Uterus (tissue), 4 donors: ENCODE results near the gene BLTP3A. TPM values are rescaled to one million over a fixed set of nuclear protein-coding genes. Genes with fewer than 3 reads are reported as not detected.
A peak's percentile ranks its signal among the peaks of the same experiment; 100 is the strongest.
"Not testable (repeated sequence)": the region's sequence is repeated elsewhere in the genome, so short reads cannot be mapped to it uniquely, and the experiment has no call there.

Source experiments
- DNase-seq, 2 donors: peaks; one replicate each; pipeline ENCODE4 v3.0.0-alpha.2; 2019 to 2020
- H3K27ac ChIP-seq, 2 donors: fragments of 200-600 bp; sonication (generic); 1 replicate in 1 of 2; 2 replicates in 1 of 2; pipeline ENCODE4 v1.5.1; 2016 to 2018
- H3K27me3 ChIP-seq, 2 donors: fragments of 200-600 bp; sonication (generic); one replicate each; pipeline ENCODE4 v1.5.1; 2018 to 2019; ENCODE audit warnings: control low read depth in 1 of 2
- H3K36me3 ChIP-seq, 2 donors: fragments of 200-600 bp; sonication (generic); one replicate each; pipeline ENCODE4 v1.5.1; 2019; ENCODE audit warnings: control low read depth in 1 of 2
- H3K4me1 ChIP-seq, 2 donors: fragments of 200-600 bp; sonication (generic); one replicate each; pipeline ENCODE4 v1.5.1; 2018 to 2019; ENCODE audit warnings: control low read depth in 1 of 2
- H3K4me3 ChIP-seq, 2 donors: fragments of 200-600 bp; sonication (generic); 1 replicate in 1 of 2; 2 replicates in 1 of 2; pipeline ENCODE4 v1.5.1; 2018 to 2019; ENCODE audit warnings: mild to moderate bottlenecking in 1 of 2
- H3K9me3 ChIP-seq, 2 donors: fragments of 200-600 bp; sonication (generic); one replicate each; pipeline ENCODE4 v1.5.1; 2019; ENCODE audit warnings: control low read depth in 1 of 2
- POLR2A ChIP-seq, 2 donors: fragments of 450-650 bp; IDR thresholded peaks; one replicate each; pipeline ENCODE4 v1.6.1; 2016; ENCODE audit warnings: antibody characterized with exemption in 2 of 2, mild to moderate bottlenecking in 1 of 2, moderate library complexity in 1 of 2
- intact Hi-C: fragments of 100-400 bp; cut with DNase I; formaldehyde crosslinking; loops from one replicate; pipeline ENCODE4 v1.15.1; 2023; ENCODE audit warnings: low total_unique reads
- total RNA-seq, 4 donors: library from RNA; depleted of rRNA in 3 of 4; stranded (reverse); fragments of >200 nt in 3 of 4; gene quantifications; one replicate each; pipeline versions ENCODE4 v1.1.0 to v1.2.4, GENCODE V29; 2014 to 2023
- TF ChIP-seq, protein P1 (sequence below), 4 experiments: fragments of 200-600 bp in 2 of 4; fragments of 450-650 bp in 2 of 4; sonication (generic) in 2 of 4; IDR thresholded peaks; one replicate each; pipeline ENCODE4 v1.5.1; 2016 to 2019; ENCODE audit warnings: antibody characterized with exemption in 4 of 4, mild to moderate bottlenecking in 2 of 4, moderate library complexity in 1 of 4
- donor health status: DM: yes; HTN: yes; CAD: no.

The BLTP3A gene
- total RNA-seq, 4 donors from 2014 or later = 2.1 to 16.2 (median 6.6) TPM

DNA sequence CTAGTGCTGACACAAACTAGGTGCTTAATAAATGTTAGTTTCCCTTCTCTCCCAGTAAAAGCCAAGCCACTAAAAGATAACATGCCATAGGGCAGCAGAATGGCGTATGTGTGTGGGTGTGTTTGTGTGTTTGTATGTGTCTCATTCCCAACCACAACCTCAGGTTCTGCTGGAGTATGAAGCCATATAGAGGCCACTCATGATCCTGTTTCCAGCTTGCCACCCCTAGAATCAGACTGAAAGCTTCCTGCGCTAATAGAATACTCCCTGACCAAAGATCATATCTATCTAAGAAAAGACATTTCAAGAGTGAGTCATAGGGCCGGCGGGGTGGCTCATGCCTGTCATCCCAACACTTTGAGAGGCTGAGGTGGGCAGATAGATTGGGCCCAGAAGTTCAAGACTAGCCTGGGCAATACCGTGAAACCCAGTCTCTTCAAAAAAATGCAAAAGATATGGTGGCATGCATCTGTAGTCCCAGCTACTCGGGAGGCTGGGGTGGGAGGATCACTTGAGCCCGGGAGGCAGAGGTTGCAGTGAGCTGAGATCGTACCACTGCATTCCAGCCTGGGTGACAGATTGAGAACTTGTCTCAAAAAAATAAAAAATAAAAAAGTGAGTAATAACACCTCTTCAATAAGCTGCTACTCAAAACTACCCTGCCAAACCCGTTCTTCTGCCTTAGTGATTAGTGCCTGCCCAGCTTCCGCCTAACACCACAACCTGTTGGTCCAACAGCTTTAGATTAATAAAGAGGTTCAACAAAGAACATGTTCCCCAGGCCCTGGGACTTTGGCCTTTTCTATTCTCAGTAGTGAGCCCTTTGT lies 46.4 kb upstream of the BLTP3A start:
- no peak for TF ChIP-seq POLR2A (IDR thresholded peaks at IDR 0.05)
- TF ChIP-seq, protein P1, sequence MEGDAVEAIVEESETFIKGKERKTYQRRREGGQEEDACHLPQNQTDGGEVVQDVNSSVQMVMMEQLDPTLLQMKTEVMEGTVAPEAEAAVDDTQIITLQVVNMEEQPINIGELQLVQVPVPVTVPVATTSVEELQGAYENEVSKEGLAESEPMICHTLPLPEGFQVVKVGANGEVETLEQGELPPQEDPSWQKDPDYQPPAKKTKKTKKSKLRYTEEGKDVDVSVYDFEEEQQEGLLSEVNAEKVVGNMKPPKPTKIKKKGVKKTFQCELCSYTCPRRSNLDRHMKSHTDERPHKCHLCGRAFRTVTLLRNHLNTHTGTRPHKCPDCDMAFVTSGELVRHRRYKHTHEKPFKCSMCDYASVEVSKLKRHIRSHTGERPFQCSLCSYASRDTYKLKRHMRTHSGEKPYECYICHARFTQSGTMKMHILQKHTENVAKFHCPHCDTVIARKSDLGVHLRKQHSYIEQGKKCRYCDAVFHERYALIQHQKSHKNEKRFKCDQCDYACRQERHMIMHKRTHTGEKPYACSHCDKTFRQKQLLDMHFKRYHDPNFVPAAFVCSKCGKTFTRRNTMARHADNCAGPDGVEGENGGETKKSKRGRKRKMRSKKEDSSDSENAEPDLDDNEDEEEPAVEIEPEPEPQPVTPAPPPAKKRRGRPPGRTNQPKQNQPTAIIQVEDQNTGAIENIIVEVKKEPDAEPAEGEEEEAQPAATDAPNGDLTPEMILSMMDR (IDR thresholded peaks at IDR 0.05) = no peak
- Histone ChIP-seq H3K4me1 (no peaks in the 10 kb centered on the region), H3K27ac (no peak overlapping the region), H3K9me3 (no peaks in the 10 kb centered on the region), H3K36me3 (no peaks in the 10 kb centered on the region), H3K4me3 (no peak overlapping the region), H3K27me3 (no peaks in the 10 kb centered on the region)
- intact Hi-C loops = no loop called here
- DNase-seq = no peak

DNA sequence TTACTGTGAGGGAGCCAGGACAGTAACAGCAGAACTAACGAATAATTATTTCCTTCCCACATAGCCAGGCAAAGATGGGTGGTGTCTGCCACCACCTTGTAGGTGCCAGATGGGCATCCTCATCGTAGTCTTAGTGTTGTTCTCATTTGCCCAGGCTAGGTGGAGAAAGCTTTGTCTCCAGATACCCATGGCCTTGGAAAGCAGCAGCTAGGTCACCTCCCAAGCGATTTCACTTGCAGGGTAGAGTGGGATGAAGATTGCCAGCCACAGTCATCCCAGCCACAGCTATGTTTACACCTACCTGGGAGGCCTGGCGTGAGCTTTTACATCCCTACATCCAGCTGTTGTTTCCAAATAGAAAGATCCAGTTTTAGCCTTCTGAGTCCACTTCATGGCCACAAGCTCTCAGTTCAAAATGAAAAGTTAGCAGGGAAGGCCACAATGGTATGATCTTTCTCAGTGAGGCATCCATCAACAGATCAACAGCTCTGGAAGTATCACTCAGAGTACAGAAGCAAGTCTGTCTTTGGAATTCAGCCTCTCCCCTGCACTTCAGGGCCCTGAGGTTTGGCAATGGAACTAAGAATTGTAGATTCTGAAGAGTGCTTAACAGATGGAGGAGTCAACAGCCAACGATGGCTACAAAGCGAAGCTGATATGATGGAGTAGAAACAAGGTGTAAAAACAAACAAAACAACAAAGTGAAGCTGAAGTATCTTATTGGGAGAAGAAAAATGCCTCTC lies 45.6 kb upstream of the BLTP3A start:
- TF ChIP-seq, protein P1 (IDR thresholded peaks at IDR 0.05) = no peak
- TF ChIP-seq POLR2A (IDR thresholded peaks at IDR 0.05) = no peak
- Histone ChIP-seq H3K27me3 (no peaks in the 10 kb centered on the region), H3K36me3 (no peaks in the 10 kb centered on the region), H3K4me3 (no peak overlapping the region), H3K9me3 (no peaks in the 10 kb centered on the region), H3K4me1 (no peaks in the 10 kb centered on the region), H3K27ac (no peak overlapping the region)
- intact Hi-C loops = no loop called here
- DNase-seq = no peak

DNA sequence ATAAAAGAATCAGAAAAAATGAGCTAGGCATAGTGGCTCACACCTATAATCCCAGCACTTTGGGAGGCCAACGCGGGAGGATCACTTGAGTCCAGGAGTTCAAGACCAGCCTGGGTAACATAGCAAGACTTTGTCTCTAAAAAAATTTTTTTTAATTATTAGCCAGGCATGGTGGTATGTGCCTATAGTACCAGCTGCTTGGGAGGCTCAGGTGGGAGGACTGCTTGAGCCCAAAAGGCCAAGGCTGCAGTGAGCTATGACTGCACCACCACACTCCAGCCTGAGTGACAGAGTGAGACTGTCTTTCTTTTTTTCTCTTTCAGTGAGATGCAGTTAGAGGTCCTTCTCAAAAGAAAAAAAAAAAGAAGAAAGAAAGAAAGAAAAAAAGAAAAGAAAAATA lies 43.1 kb upstream of the BLTP3A start:
- Histone ChIP-seq H3K4me1 (no peaks in the 10 kb centered on the region), H3K27ac (no peak overlapping the region), H3K27me3 (no peaks in the 10 kb centered on the region), H3K9me3 (no peaks in the 10 kb centered on the region), H3K36me3 (no peaks in the 10 kb centered on the region), H3K4me3 (no peak overlapping the region)
- no peak for TF ChIP-seq POLR2A (IDR thresholded peaks at IDR 0.05)
- TF ChIP-seq, protein P1 (IDR thresholded peaks at IDR 0.05) = no peak
- DNase-seq = no peak
- intact Hi-C loops = no loop called here

DNA sequence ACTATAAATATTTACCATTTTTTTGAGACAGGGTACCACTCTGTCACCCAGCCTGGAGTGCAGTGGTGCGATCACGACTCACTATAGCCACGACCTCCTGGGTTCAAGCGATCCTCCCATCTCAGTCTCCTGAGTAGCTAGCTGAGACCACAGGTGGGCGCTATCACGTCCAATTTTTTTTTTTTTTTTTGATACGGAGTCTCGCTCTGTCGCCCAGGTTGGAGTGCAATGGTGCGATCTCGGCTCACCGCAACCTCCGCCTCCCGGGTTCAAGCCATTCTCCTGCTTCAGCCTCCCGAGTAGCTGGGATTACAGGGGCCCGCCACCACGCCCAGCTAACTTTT lies 35.4 kb upstream of the BLTP3A start:
- H3K36me3 ChIP-seq, H3K27me3 ChIP-seq, H3K4me1 ChIP-seq, DNase-seq, H3K9me3 ChIP-seq, intact Hi-C loops: not testable (repeated sequence)
- Histone ChIP-seq H3K27ac (peak overlapping the region; percentile 95 to 98), H3K4me3 (peak overlapping the region; percentile 82 to 95)

DNA sequence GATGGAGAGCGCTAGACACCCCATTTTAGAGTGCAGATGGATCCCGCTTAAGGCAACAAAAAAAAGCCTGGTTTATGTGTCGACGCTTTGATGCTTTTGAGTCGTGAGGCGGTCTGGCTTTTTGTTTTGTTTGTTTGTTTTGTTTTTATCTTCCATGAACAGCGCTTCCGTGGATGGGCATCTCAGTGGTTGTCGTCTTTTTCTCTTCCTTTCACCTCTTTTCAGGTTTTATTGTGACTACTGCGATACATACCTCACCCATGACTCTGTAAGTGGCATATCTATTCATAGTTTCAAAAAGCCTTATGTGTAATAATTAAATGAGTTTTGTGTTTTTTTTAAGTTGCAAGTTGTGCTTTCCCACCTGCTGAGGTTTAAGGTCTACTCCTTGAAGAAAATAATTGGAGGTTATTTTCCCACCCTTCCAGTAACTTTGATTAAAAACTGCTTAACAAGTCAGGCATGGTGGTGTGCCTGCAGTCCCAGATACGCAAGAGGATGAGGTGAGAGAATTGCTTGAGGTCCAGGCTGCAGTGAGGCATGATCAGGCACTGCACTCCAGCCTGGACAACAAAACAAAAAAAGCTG lies 34.1 kb upstream of the BLTP3A start:
- no peaks in the 10 kb centered on the region for H3K9me3 ChIP-seq
- no peaks in the 10 kb centered on the region for H3K36me3 ChIP-seq
- H3K4me1 ChIP-seq = no peaks in the 10 kb centered on the region
- H3K4me3 ChIP-seq = peak overlapping the region; percentile 82 to 95
- intact Hi-C loops = no loop called here
- H3K27me3 ChIP-seq = no peaks in the 10 kb centered on the region
- H3K27ac ChIP-seq = peak overlapping the region; percentile 95 to 98
- TF ChIP-seq, protein P1 (IDR thresholded peaks at IDR 0.05) = no peak
- no peak for TF ChIP-seq POLR2A (IDR thresholded peaks at IDR 0.05)
- DNase-seq = no peak
